K562 treated with DMSO at 1 percent for 12 hours (cell line): Measurements from ENCODE around the gene MPZL2. TPM values are rescaled to one million over a fixed set of nuclear protein-coding genes. Genes with fewer than 3 reads are reported as not detected.

Experiments used
- total RNA-seq: library from RNA; unstranded; fragments of 300-600 nt; gene quantifications from 2 replicates; pipeline ENCODE4 v1.2.3, GENCODE V29; 2022; ENCODE audit not compliant: insufficient read depth

MPZL2 gene
- total RNA-seq, result 1.4 TPM in 1 of 2 replicates, not detected in the other

GRCh38 chr11:118263695-118264568, at the start of gene MPZL2:
Gene MPZL2 (minus strand): TSS chr11:118264297. CDS start chr11:118264153, 144 bp downstream.

GRCh38 chr11:118304568-118305248, 40.6 kb upstream of the MPZL2 start, which contains the start of gene CD3E:
Gene CD3E (plus strand): TSS chr11:118304730. CDS start chr11:118304953, 223 bp downstream.

GRCh38 chr11:118251858-118252652, 12.0 kb downstream of the MPZL2 start, which contains the start of gene MPZL3:
Gene MPZL3 (minus strand): TSS chr11:118252365. CDS start chr11:118252294, 71 bp downstream.

GRCh38 chr11:118224511-118225188, 39.4 kb downstream of the MPZL2 start, which contains the start of gene JAML:
Gene JAML (minus strand): TSS chr11:118225011. CDS start chr11:118214866, 10,145 bp downstream.

Other genes with a start within 250 kb of the MPZL2 start
- gene TMPRSS4, start 187.2 kb downstream of the MPZL2 start, total RNA-seq, result 4.0 and 8.4 TPM in 2 replicates
- gene SMIM35, start 177.3 kb downstream of the MPZL2 start, total RNA-seq, result not detected in 2 replicates
- gene SCN4B, start 111.5 kb downstream of the MPZL2 start, total RNA-seq, result not detected in 2 replicates
- gene SCN2B, start 87.7 kb downstream of the MPZL2 start, total RNA-seq, result not detected in 2 replicates
- gene JAML, start 39.3 kb downstream of the MPZL2 start, total RNA-seq, result not detected in 2 replicates
- gene MPZL3, start 11.9 kb downstream of the MPZL2 start, total RNA-seq, result 2.0 and 4.5 TPM in 2 replicates
- 0.75 and 0.99 TPM in 2 replicates for gene CD3E, start 40.4 kb upstream of the MPZL2 start, total RNA-seq
- 10.2 and 11.7 TPM in 2 replicates for gene CD3D, start 78.4 kb upstream of the MPZL2 start, total RNA-seq
- gene CD3G, start 80.0 kb upstream of the MPZL2 start, total RNA-seq, result 1.5 TPM in 1 of 2 replicates, not detected in the other
- 5.5 and 29.7 TPM in 2 replicates for gene UBE4A, start 95.3 kb upstream of the MPZL2 start, total RNA-seq
- gene ATP5MG, start 137.3 kb upstream of the MPZL2 start, total RNA-seq, result 170 and 215 TPM in 2 replicates
- gene KMT2A, start 172.2 kb upstream of the MPZL2 start, total RNA-seq, result 4.2 and 30.5 TPM in 2 replicates